Esophagus squamous epithelium (tissue), 5 donors: ENCODE measurements around the gene ADRA1B. TPM values are rescaled to one million over a fixed set of nuclear protein-coding genes. Genes with fewer than 3 reads are reported as not detected.

Experiments
- DNase-seq: peaks from one replicate; lab custom pipeline; 2025; lab: John Stamatoyannopoulos, UW
- H3K27ac ChIP-seq, 4 donors: fragments of 200-600 bp; sonication (generic); one replicate each; pipeline ENCODE4 v1.5.1; 2016 to 2019; ENCODE audit warnings: mild to moderate bottlenecking in 1 of 4
- H3K27me3 ChIP-seq, 4 donors: fragments of 200-600 bp; sonication (generic); 1 replicate in 3 of 4; 2 replicates in 1 of 4; pipeline versions ENCODE4 v1.5.1 to v1.6.0; 2017 to 2021; ENCODE audit warnings: antibody characterized with exemption in 1 of 4
- H3K36me3 ChIP-seq, 3 donors: fragments of 200-600 bp; sonication (generic); one replicate each; pipeline ENCODE4 v1.5.1; 2016 to 2019
- H3K4me1 ChIP-seq, 3 donors: fragments of 200-600 bp; sonication (generic); one replicate each; pipeline ENCODE4 v1.5.1; 2017 to 2019
- H3K4me3 ChIP-seq, 4 donors: fragments of 200-600 bp; sonication (generic); 1 replicate in 3 of 4; 2 replicates in 1 of 4; pipeline ENCODE4 v1.5.1; 2016 to 2019; ENCODE audit warnings: mild to moderate bottlenecking in 2 of 4, moderate library complexity in 1 of 4
- H3K9me3 ChIP-seq, 3 donors: fragments of 200-600 bp; sonication (generic); one replicate each; pipeline ENCODE4 v1.5.1; 2016 to 2019
- POLR2A ChIP-seq, 4 donors: fragments of 450-650 bp; IDR thresholded peaks; one replicate each; pipeline ENCODE4 v1.6.1; 2017; ENCODE audit warnings: antibody characterized with exemption in 4 of 4, mild to moderate bottlenecking in 4 of 4, moderate library complexity in 3 of 4
- WGBS, 2 donors: methylation state at CpG; one replicate each; pipeline ENCODE4 v1.1.5; 2018; 5-methylcytosine and 5-hydroxymethylcytosine counted together
- intact Hi-C: fragments of 100-400 bp; cut with DNase I; formaldehyde crosslinking; loops from one replicate; pipeline ENCODE4 v1.15.0; 2022
- total RNA-seq, 4 donors: library from RNA; depleted of rRNA; stranded (reverse); fragments of >200 nt; gene quantifications; one replicate each; pipeline ENCODE4 v1.1.0, GENCODE V29; 2016
- TF ChIP-seq, protein P1 (sequence below), 6 experiments: fragments of 450-650 bp in 4 of 6; fragments of 200-600 bp in 2 of 6; sonication (generic) in 2 of 6; IDR thresholded peaks; one replicate each; pipeline ENCODE4 v1.5.1; 2016 to 2019; ENCODE audit warnings: antibody characterized with exemption in 6 of 6, mild to moderate bottlenecking in 4 of 6, moderate library complexity in 4 of 6
- donor health status: DM: yes; HTN: yes; CAD: no.

Gene ADRA1B
- total RNA-seq, 4 donors from 2014 or later = 1.3 TPM; not detected in 3

GRCh38 chr5:159886296-159886695 lies 30.0 kb upstream of the ADRA1B start:
- Histone ChIP-seq H3K27ac (no peak overlapping the region), H3K4me3 (no peak overlapping the region), H3K4me1 (no peaks in the 10 kb centered on the region), H3K9me3 (no peaks in the 10 kb centered on the region), H3K36me3 (no peaks in the 10 kb centered on the region), H3K27me3 (no peaks in the 10 kb centered on the region)
- no peak for DNase-seq
- TF ChIP-seq POLR2A (IDR thresholded peaks at IDR 0.05) = no peak
- 89 to 93% methylated on average over 1 of the region's 1 CpG for WGBS, 2 donors
- intact Hi-C loops = no loop called here

- intact Hi-C loops = no loop called here
- Histone ChIP-seq H3K36me3 (no peaks in the 10 kb centered on the region), H3K9me3 (no peaks in the 10 kb centered on the region), H3K4me3 (no peak overlapping the region), H3K27ac (no peak overlapping the region), H3K4me1 (no peaks in the 10 kb centered on the region), H3K27me3 (no peaks in the 10 kb centered on the region)
- WGBS, 2 donors = 36 to 41% methylated on average over 1 of the region's 1 CpG
- DNase-seq = no peak
- TF ChIP-seq, protein P1, sequence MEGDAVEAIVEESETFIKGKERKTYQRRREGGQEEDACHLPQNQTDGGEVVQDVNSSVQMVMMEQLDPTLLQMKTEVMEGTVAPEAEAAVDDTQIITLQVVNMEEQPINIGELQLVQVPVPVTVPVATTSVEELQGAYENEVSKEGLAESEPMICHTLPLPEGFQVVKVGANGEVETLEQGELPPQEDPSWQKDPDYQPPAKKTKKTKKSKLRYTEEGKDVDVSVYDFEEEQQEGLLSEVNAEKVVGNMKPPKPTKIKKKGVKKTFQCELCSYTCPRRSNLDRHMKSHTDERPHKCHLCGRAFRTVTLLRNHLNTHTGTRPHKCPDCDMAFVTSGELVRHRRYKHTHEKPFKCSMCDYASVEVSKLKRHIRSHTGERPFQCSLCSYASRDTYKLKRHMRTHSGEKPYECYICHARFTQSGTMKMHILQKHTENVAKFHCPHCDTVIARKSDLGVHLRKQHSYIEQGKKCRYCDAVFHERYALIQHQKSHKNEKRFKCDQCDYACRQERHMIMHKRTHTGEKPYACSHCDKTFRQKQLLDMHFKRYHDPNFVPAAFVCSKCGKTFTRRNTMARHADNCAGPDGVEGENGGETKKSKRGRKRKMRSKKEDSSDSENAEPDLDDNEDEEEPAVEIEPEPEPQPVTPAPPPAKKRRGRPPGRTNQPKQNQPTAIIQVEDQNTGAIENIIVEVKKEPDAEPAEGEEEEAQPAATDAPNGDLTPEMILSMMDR (IDR thresholded peaks at IDR 0.05) = no peak
- no peak for TF ChIP-seq POLR2A (IDR thresholded peaks at IDR 0.05)
Observed at GRCh38 chr5:159887050-159887449, 29.2 kb upstream of the ADRA1B start.

GRCh38 chr5:159888860-159889259 lies 27.4 kb upstream of the ADRA1B start:
- 75 to 79% methylated on average over 5 of the region's 5 CpGs for WGBS, 2 donors
- intact Hi-C loops = no loop called here

DNA sequence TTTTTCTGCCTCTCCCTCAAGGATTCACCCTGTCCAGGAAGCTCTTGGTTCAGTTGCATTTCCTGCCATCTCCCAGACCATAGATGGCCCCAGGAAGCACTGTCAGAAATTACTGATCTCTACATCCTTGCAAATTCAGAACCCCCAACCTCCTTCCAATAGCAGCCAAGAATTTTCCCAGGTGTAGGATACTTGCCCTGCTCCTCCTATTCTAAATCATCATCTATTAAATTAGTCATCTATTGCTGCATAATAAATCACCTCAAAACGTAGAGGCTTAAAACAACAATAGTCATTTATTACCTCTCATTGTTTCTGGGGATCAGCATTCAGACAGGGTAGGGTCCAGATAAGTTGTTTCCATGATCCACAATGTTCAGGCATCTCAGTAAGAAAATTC lies 26.1 kb upstream of the ADRA1B start:
- 26 to 27% methylated on average over 1 of the region's 1 CpG for WGBS, 2 donors
- intact Hi-C loops = no loop called here

More at GRCh38 chr5:159888860-159889259, 27.4 kb upstream of the ADRA1B start:
- H3K27ac ChIP-seq = no peak overlapping the region
- H3K36me3 ChIP-seq = no peaks in the 10 kb centered on the region
- H3K27me3 ChIP-seq = no peaks in the 10 kb centered on the region
- H3K4me3 ChIP-seq = no peak overlapping the region
- no peaks in the 10 kb centered on the region for H3K9me3 ChIP-seq
- TF ChIP-seq POLR2A (IDR thresholded peaks at IDR 0.05) = no peak
- DNase-seq = no peak
- no peaks in the 10 kb centered on the region for H3K4me1 ChIP-seq

GRCh38 chr5:159891371-159891770 lies 24.9 kb upstream of the ADRA1B start:
- H3K9me3 ChIP-seq = no peaks in the 10 kb centered on the region
- no peaks in the 10 kb centered on the region for H3K4me1 ChIP-seq
- TF ChIP-seq POLR2A (IDR thresholded peaks at IDR 0.05) = no peak
- TF ChIP-seq, protein P1 (IDR thresholded peaks at IDR 0.05) = no peak
- H3K4me3 ChIP-seq = no peak overlapping the region
- intact Hi-C loops = no loop called here
- DNase-seq = no peak
- peaks cover 0 to 5% (median 0%) of the 10 kb centered on the region in 4 donors for H3K27me3 ChIP-seq
- no peak overlapping the region for H3K27ac ChIP-seq
- WGBS, 2 donors = 57 to 81% methylated on average over 5 of the region's 5 CpGs
- H3K36me3 ChIP-seq = no peaks in the 10 kb centered on the region

More for the DNA sequence above, 26.1 kb upstream of the ADRA1B start:
- no peaks in the 10 kb centered on the region for H3K9me3 ChIP-seq
- H3K36me3 ChIP-seq = no peaks in the 10 kb centered on the region
- DNase-seq = no peak
- no peaks in the 10 kb centered on the region for H3K4me1 ChIP-seq
- H3K4me3 ChIP-seq = no peak overlapping the region
- H3K27ac ChIP-seq = no peak overlapping the region
- peaks cover 0 to 2% (median 0%) of the 10 kb centered on the region in 4 donors for H3K27me3 ChIP-seq
- no peak for TF ChIP-seq POLR2A (IDR thresholded peaks at IDR 0.05)
- TF ChIP-seq, protein P1 (IDR thresholded peaks at IDR 0.05) = no peak

GRCh38 chr5:159893040-159893695 lies 23.1 kb upstream of the ADRA1B start:
- Histone ChIP-seq H3K27me3 (peaks cover 0 to 5% (median 0%) of the 10 kb centered on the region in 4 donors), H3K4me1 (no peaks in the 10 kb centered on the region), H3K27ac (no peak overlapping the region), H3K9me3 (no peaks in the 10 kb centered on the region), H3K4me3 (no peak overlapping the region), H3K36me3 (no peaks in the 10 kb centered on the region)
- no peak for DNase-seq
- TF ChIP-seq POLR2A (IDR thresholded peaks at IDR 0.05) = no peak
- TF ChIP-seq, protein P1 (IDR thresholded peaks at IDR 0.05) = no peak
- WGBS, 2 donors = 78 to 80% methylated on average over 3 of the region's 3 CpGs
- intact Hi-C loops = no loop called here
